ENCODE data around the gene OR9I1.

The OR9I1 gene

GRCh38 chr11:58125469-58125868, at the start of gene OR9I1:
Gene OR9I1, minus strand, starts transcription at chr11:58125530. Its CDS starts 6,086 bp downstream, at chr11:58119444.
- no peak for DNase-seq

- DNase-seq, result no peak
Observed at GRCh38 chr11:58165504-58166106, 40.3 kb upstream of the OR9I1 start.

GRCh38 chr11:58164990-58165389, 39.7 kb upstream of the OR9I1 start:
- no peak for DNase-seq

GRCh38 chr11:58164389-58164788, 39.1 kb upstream of the OR9I1 start:
- no peak for DNase-seq

GRCh38 chr11:58152781-58153180, 27.5 kb upstream of the OR9I1 start:
- no peak for DNase-seq

- DNase-seq, result no peak
Observed at GRCh38 chr11:58142761-58143160, 17.4 kb upstream of the OR9I1 start.

- DNase-seq, result no peak
Observed at GRCh38 chr11:58135171-58135570, 9.8 kb upstream of the OR9I1 start.

- DNase-seq, result no peak
Observed at GRCh38 chr11:58134151-58134550, 8.8 kb upstream of the OR9I1 start.

- no peak for DNase-seq
Observed at GRCh38 chr11:58133309-58134076, 8.2 kb upstream of the OR9I1 start.

- DNase-seq, result no peak
Observed at GRCh38 chr11:58127350-58127749, 2.0 kb upstream of the OR9I1 start.

- DNase-seq, result no peak
Observed at GRCh38 chr11:58121096-58121495, 4.2 kb downstream of the OR9I1 start.

GRCh38 chr11:58097437-58097836, 27.9 kb downstream of the OR9I1 start:
- DNase-seq, result no peak

GRCh38 chr11:58086528-58086927, 38.8 kb downstream of the OR9I1 start:
- DNase-seq, result no peak

GRCh38 chr11:58075781-58076180, 49.5 kb downstream of the OR9I1 start:
- no peak for DNase-seq

- no peak for DNase-seq
Observed at GRCh38 chr11:58070585-58070984, 54.7 kb downstream of the OR9I1 start.

GRCh38 chr11:58068655-58069054, 56.7 kb downstream of the OR9I1 start:
- DNase-seq, result no peak

GRCh38 chr11:58067685-58068084, 57.6 kb downstream of the OR9I1 start:
- DNase-seq, result no peak
